ENCODE data around the gene PWWP2B.
"Not testable (repeated sequence)": the region's sequence is repeated elsewhere in the genome, so short reads cannot be mapped to it uniquely, and the experiment has no call there.

- TF ChIP-seq CTCF, POLR2AphosphoS5 (IDR thresholded peaks at IDR 0.05): not testable (repeated sequence)
Measured at GRCh38 chr10:132436096-132436495, 39.1 kb downstream of the PWWP2B start.

Measured in esophagus muscularis mucosa (tissue), 3 donors.